HT1080 (cell line): Measurements from ENCODE around the gene FBXO31. TPM values are rescaled to one million over a fixed set of nuclear protein-coding genes. Genes with fewer than 3 reads are reported as not detected.
A peak's percentile ranks its signal among the peaks of the same experiment; 100 is the strongest.
"Not testable (repeated sequence)": the region's sequence is repeated elsewhere in the genome, so short reads cannot be mapped to it uniquely, and the experiment has no call there.

Experiments
- DNase-seq: peaks from one replicate; pipeline ENCODE4 v3.0.0-alpha.2; 2015; ENCODE audit warnings: low read depth
- total RNA-seq: library from RNA; depleted of rRNA; stranded (reverse); fragments of >200 nt; shearing (Covaris generic); gene quantifications from 2 replicates; pipeline ENCODE4 v1.2.3, GENCODE V29; 2014

The FBXO31 gene
- total RNA-seq, 1 experiment from 2014 or later, result 18.3 TPM

DNA sequence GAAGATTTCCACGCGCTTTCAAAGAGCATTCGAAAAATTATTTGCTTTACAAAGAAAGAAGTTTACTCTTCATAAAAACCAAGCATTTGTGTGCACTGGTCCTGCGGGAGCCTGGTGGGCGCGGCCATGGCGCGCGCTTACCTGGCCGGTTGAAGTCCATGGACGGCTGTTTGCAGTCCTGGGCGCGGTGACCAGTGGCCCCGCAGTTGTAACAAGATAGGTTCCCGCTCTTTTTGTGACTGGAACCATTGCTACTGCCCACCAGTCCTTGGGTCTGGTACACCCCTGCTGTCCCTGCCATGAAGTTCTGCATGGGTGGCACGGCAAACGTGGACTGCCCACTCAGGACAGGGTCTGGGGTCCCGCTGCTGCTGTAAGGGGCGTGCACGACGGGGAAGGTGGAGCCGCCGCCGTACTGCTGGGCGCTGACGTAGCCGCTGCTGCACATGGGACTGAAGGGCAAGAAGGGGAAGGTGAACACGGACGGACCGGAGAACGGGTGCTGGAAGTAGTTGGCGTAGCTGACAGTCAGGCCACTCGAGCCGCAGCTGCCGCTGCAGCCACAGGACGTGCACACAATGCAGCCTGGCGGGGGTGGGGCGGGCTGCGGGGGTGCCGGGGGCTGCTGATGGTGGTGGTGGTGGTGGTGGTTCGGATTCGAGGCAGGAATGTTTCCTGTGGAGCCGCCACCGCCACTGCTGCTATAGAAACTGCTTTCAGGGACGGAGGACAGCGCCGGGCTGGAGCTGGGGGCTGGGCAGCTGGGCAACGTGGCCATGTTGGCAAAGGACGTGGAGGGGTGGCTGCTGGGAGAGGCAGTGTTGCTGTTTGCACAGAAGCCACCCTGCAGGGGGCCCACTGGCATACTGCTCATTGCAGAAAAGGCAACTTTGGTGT lies 28.0 kb upstream of the FBXO31 start:
- no peak for DNase-seq

- DNase-seq, result no peak
These were observed 27.4 kb upstream of the FBXO31 start for GRCh38 chr16:87410968-87411367.

DNA sequence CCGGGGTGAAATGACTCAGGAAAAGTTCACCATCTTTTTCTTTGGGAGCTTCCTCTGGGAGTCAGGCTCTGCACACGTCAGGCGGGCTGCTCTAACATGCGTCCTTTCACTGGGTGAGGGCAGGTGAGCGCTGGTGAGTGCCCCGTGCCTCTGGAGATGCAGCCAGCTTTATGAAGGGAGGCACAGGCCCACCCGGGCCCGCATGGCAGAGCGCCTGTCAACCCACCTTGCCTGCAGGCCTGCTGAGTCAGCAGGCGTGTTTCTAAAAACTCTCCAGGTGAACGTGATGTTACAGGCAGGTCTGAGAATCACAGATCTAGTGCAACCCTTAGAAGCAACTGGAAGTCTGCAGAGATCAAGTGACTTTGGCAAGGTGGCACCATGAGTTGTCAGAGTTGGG lies 27.0 kb upstream of the FBXO31 start:
- no peak for DNase-seq

DNA sequence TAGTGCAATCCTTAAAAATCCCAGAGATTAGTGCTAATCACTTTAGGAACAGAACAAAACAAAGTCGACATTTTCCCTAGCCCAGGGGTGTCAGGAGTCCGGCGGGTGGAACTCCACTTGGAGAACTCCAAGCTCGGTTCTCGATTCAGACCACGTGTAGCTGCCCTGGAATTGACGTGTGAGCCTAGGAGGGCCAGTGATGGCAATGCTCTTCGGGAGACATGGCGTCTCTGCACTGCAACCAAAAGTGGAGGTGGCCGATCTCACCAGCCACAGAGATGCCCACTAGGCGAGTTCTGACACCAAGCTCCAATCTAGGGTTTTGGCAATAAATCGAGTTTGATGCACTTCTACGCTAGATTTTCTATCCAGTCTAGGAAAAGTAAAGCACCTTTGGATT lies 26.2 kb upstream of the FBXO31 start:
- DNase-seq, result no peak

- no peak for DNase-seq
These were observed 25.6 kb upstream of the FBXO31 start for GRCh38 chr16:87409153-87409552.

DNA sequence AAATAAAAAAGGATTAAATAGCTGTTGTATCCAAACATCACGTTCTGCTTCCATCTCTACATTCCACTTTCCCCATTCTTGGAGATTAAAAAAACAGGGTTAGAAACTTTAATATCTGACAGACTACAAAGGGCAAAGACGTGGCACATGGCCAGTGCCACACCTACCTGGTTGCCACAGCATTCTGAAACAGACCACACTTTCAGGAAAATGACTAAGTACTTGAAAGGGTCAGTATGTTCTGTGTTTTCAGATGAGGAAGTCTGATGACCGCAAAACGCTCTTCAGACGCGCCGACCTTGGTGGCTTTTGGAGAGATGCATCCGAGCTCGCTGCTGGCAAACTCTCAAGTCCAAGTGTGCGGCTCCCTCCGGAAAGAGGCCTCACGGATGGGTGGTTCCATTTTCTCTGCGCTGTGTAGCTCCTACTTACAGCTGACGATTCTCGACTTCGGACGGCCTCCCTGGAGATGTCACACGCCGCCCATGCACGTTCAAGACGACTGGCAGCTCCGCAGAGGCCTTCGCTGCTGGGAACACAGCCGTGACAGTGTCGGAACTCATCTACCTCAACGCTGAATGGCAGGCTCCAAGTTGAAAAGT lies 24.0 kb upstream of the FBXO31 start:
- DNase-seq, result peak; percentile 99

- no peak for DNase-seq
These were observed 23.0 kb upstream of the FBXO31 start for GRCh38 chr16:87406495-87407088.

DNA sequence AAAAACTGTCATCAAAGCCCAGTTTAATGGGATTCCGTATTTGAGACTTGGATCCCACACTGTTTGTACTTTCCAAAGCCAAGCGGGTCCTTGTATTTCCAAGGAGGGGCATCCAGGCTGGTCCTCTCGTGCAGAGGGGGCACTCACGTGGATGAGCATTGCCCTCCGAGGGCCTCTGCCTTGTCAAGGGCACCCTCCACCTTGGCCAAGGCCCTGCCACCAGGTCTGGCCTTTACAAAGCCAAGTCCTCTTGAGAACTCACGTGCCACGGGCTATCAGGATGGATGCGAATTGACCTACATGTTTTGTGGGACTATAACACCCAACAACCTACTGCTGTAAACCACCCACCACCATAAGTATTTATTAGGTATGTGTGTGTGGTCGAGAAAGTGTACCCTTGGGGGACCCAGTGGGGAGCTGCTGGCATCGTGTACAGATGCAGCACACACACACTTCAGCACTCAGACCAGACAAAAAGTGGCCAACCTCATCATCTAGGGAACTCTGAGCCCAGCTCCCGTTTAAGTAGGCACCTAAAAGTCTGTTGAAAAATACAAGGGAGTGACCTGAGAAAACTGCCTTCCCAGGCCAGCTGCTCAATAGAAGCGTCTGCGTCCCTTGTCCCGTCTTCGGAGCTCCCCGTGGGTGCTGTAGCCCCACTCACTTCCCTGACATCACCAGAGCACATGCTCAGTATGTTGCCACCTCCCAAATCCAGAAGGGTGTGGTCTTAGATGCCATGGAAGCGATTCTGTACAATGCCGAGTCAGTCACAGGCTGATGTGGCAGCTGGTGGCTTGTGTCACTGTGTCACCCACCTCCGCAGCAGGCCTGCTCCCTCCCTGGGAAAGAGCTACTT lies 21.4 kb upstream of the FBXO31 start:
- DNase-seq, result no peak

- DNase-seq, result no peak
These were observed 11.7 kb upstream of the FBXO31 start for GRCh38 chr16:87395181-87395842.

- DNase-seq, result no peak
These were observed 10.1 kb upstream of the FBXO31 start for GRCh38 chr16:87393680-87394055.

DNA sequence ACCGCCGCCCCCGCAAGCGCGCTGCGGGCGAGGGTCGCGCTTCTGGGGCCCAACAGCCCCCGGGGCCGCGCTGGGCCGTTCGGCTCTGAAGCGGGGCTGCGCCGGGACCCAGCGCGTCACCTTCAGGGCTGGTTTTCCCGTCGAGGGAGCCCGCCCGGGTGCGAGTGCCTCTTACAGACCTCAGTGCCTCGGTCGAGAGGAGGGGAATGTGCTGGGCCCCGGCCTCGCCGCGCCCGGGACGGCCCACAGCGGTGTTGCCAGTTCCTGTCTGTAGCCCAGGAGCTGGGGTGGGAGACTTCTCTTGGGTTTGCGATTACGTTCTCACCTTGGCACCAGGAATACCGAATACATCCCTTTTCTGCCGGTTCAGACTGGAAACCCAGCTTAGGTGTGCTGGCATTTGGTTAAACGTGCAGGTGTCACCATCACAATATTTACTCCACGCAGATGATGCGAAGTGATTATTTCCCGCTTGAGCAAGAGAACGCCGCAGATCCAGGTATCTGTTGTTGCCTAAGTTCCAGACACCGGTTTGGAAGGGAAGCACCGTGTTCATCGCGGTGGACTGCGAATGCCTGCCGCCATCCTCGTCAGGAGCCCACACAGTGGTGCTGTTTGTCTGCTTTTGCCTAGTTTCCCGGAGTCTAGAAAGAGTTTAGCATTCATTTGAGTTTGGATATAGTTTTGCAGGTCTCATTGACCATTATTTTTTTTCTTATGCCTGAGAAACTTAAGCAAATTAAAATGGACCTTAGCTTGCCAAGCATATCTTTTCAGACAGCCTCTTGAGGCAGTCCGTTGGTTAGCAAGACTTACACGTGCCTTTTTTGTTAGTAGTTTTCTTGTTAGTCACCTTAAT lies 9.5 kb upstream of the FBXO31 start:
- DNase-seq, result peak; percentile 43

- peak; percentile 97 for DNase-seq
These were observed 8.6 kb upstream of the FBXO31 start, which contains the start of gene MAP1LC3B for GRCh38 chr16:87391950-87392820. Gene MAP1LC3B, plus strand, starts transcription at chr16:87392336. Its CDS starts 92 bp downstream, at chr16:87392428.

- DNase-seq, result no peak
These were observed 7.9 kb upstream of the FBXO31 start for GRCh38 chr16:87391324-87391949.

- no peak for DNase-seq
These were observed 7.2 kb upstream of the FBXO31 start for GRCh38 chr16:87390641-87391323.

- not testable (repeated sequence) for DNase-seq
These were observed 6.3 kb upstream of the FBXO31 start for GRCh38 chr16:87389914-87390313.

GRCh38 chr16:87389245-87389644 lies 5.7 kb upstream of the FBXO31 start:
- no peak for DNase-seq

- no peak for DNase-seq
These were observed 5.2 kb upstream of the FBXO31 start for GRCh38 chr16:87388818-87389134.
